OCI-LY3 (cell line): Measurements from ENCODE around the gene GRIP1.

ENCODE experiments used
- H2AFZ ChIP-seq: fragments of 200-600, 300-600 bp; shearing (Covaris generic); 2 replicates; pipeline ENCODE4 v1.6.0; 2014; ENCODE audit warnings: antibody characterized with exemption, low read depth, low read length
- H3K27ac ChIP-seq: fragments of 200-600, 300-600 bp; sonication (generic); 2 replicates; pipeline ENCODE4 v1.5.1; 2014; ENCODE audit warnings: mild to moderate bottlenecking, low read length, moderate library complexity, mixed read lengths
- H3K27me3 ChIP-seq: fragments of 200-600, 300-600 bp; sonication (generic); 2 replicates; pipeline ENCODE4 v1.6.1; 2014; ENCODE audit warnings: low read depth, low read length, mixed read lengths
- H3K36me3 ChIP-seq: fragments of 200-600, 300-600 bp; sonication (generic); replicated peaks from 2 replicates; pipeline ENCODE3; 2014; ENCODE audit warnings: low read depth, low read length, mixed read lengths
- H3K4me1 ChIP-seq: fragments of 300-600, 200-600 bp; sonication (generic); 2 replicates; pipeline ENCODE4 v1.6.1; 2014; ENCODE audit warnings: low read length, mixed read lengths
- H3K4me2 ChIP-seq: fragments of 200-600, 300-600 bp; sonication (generic); 2 replicates; pipeline ENCODE4 v1.6.1; 2014; ENCODE audit warnings: low read length, mixed read lengths
- H3K4me3 ChIP-seq: fragments of 300-600, 200-600 bp; sonication (generic); 2 replicates; pipeline ENCODE4 v1.5.1; 2014; ENCODE audit warnings: antibody characterized with exemption, mild to moderate bottlenecking, low read length, moderate library complexity
- H3K79me2 ChIP-seq: fragments of 300-600, 200-600 bp; shearing (Covaris generic); 2 replicates; pipeline ENCODE4 v1.6.1; 2014; ENCODE audit warnings: mild to moderate bottlenecking, low read length, mixed read lengths
- H3K9ac ChIP-seq: fragments of 300-600, 200-600 bp; shearing (Covaris generic); 2 replicates; pipeline ENCODE4 v1.6.0; 2014; ENCODE audit warnings: mild to moderate bottlenecking, low read length, moderate library complexity
- H3K9me3 ChIP-seq: fragments of 200-600, 300-600 bp; shearing (Covaris generic); 2 replicates; pipeline ENCODE4 v1.6.1; 2014; ENCODE audit warnings: low read length, mixed read lengths; ENCODE audit not compliant: insufficient read depth
- H4K20me1 ChIP-seq: fragments of 200-600, 300-600 bp; sonication (generic); 2 replicates; pipeline ENCODE4 v1.6.1; 2016; ENCODE audit warnings: low read length, mixed read lengths; ENCODE audit not compliant: insufficient read depth
- EZH2phosphoT487 ChIP-seq: fragments of 200-600 bp; shearing (Covaris generic); IDR thresholded peaks from 2 replicates; pipeline ENCODE4 v1.6.1; 2018; ENCODE audit warnings: antibody characterized with exemption, mixed run types, low read depth
- TF ChIP-seq, protein P1 (sequence below): fragments of 200-600, 300-600 bp; sonication (generic); IDR thresholded peaks from 2 replicates; pipeline ENCODE4 v1.5.1; 2014; ENCODE audit warnings: antibody characterized with exemption, low read length, low read depth

Gene GRIP1

DNA sequence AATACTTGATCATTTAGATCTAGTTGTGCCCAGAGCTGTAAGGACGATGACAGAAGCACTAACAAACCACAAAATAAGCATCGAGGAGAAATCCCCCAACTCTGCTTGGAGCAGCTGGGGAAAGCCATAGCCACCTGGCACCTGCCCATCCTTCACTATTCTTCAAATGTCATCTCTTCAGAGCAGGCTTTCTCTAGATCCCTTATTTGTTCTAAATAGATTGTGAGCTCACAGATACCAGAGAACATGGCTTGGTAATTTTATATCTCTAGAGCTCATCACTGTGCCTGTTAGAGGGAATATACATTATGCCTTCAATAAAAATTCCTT lies 50.9 kb downstream of the GRIP1 start:
- Histone ChIP-seq H4K20me1 (no peaks in the 10 kb centered on the region), H3K4me1 (peaks cover 49% of the 10 kb centered on the region), H3K79me2 (no peaks in the 10 kb centered on the region), H3K9me3 (no peaks in the 10 kb centered on the region), H3K9ac (no peak overlapping the region), H3K27ac (no peak overlapping the region), H3K27me3 (no peaks in the 10 kb centered on the region), H3K4me2 (peak overlapping the region; percentile 57), H3K36me3 (no peaks in the 10 kb centered on the region), H2AFZ (no peak overlapping the region), H3K4me3 (peak overlapping the region; percentile 18; the same call in 1 of the 2 replicates)
- no peak for TF ChIP-seq EZH2phosphoT487
- TF ChIP-seq, protein P1, sequence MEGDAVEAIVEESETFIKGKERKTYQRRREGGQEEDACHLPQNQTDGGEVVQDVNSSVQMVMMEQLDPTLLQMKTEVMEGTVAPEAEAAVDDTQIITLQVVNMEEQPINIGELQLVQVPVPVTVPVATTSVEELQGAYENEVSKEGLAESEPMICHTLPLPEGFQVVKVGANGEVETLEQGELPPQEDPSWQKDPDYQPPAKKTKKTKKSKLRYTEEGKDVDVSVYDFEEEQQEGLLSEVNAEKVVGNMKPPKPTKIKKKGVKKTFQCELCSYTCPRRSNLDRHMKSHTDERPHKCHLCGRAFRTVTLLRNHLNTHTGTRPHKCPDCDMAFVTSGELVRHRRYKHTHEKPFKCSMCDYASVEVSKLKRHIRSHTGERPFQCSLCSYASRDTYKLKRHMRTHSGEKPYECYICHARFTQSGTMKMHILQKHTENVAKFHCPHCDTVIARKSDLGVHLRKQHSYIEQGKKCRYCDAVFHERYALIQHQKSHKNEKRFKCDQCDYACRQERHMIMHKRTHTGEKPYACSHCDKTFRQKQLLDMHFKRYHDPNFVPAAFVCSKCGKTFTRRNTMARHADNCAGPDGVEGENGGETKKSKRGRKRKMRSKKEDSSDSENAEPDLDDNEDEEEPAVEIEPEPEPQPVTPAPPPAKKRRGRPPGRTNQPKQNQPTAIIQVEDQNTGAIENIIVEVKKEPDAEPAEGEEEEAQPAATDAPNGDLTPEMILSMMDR, result no peak

DNA sequence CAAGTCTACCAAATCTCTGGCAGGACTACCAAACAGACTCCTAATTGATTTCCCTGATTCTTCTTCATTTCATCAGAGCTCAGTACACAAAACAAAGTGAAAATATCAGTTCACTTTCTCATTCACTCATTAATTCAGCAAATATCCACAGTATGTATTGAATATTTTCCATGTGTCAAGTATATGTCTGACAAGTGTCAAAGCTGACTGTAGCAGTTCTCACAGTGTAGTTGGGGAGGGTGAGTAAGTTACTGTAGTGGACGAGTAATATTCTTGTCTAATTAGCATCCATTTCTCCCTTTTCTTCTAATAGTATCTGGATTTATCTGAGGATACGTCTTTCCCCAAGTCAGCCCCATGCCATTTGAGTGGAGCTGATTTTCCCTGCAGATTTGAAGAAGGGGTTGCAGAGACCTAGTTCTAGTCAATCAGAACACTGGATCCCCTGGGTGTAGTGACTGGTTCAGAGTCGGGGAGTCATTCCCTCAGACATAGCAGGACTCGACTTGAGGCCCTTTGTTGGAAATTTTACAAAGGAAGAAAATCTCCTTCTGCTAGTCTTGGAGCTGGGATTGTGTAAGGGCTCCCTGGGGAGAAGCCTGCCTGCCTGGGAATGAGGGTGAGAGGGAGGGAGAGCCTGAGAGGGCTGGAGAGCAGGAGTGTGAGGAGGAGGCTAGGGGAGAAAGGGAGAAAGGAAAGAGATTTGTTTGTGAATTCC lies 51.4 kb downstream of the GRIP1 start:
- no peak for TF ChIP-seq EZH2phosphoT487
- TF ChIP-seq, protein P1, result no peak
- peak overlapping the region; percentile 57 for H3K4me2 ChIP-seq
- no peaks in the 10 kb centered on the region for H4K20me1 ChIP-seq
- no peak overlapping the region for H2AFZ ChIP-seq
- no peak overlapping the region for H3K27ac ChIP-seq
- no peak overlapping the region for H3K4me3 ChIP-seq
- peaks cover 49% of the 10 kb centered on the region for H3K4me1 ChIP-seq
- H3K36me3 ChIP-seq, result no peaks in the 10 kb centered on the region
- no peak overlapping the region for H3K9ac ChIP-seq
- H3K9me3 ChIP-seq, result no peaks in the 10 kb centered on the region
- H3K27me3 ChIP-seq, result no peaks in the 10 kb centered on the region
- H3K79me2 ChIP-seq, result no peaks in the 10 kb centered on the region

DNA sequence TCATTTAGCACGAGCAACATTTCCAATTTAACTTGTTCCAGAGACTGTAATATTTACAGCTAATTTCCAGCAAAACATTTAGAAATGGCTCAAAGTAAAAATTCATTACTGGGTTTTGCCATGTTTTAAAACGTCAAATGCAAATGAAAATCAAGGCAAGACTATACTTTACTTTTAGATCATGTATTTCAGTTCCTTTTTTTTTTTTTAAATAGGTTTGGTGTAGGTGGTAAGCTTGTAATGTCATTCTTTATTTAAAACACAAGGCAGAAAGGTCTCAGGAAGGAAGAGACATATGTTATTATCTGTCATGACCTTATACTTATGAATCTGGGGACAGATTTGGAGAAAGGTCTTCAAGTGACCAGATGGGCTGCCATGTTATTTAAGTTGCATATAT lies 54.1 kb downstream of the GRIP1 start:
- Histone ChIP-seq H3K79me2 (no peaks in the 10 kb centered on the region), H3K27me3 (no peaks in the 10 kb centered on the region), H3K27ac (no peak overlapping the region), H4K20me1 (no peaks in the 10 kb centered on the region), H2AFZ (no peak overlapping the region), H3K4me3 (peak overlapping the region; percentile 49), H3K4me1 (peaks cover 49% of the 10 kb centered on the region), H3K36me3 (no peaks in the 10 kb centered on the region), H3K9me3 (no peaks in the 10 kb centered on the region), H3K9ac (no peak overlapping the region), H3K4me2 (peak overlapping the region; percentile 75)
- TF ChIP-seq EZH2phosphoT487, result no peak
- TF ChIP-seq, protein P1, result no peak

DNA sequence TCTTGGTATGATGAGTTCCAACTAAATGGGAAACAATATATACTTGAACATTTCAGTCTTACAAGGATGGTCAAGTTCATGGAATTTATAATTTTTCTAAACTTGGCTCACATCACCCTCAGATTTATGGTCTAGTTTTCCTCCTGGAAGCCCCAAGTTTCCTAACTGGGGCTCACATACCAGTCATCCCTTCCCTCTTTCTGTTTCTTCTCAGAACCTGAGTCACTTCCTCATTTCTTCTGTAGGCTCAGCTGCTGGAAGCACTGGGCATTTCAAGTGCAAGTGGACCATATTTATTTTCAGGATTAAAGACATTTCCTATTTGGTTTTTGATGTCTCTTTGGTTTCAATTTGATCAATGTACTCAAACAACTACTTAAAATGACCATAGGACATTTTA lies 55.4 kb downstream of the GRIP1 start:
- Histone ChIP-seq H2AFZ (no peak overlapping the region), H3K9ac (no peak overlapping the region), H3K27me3 (no peaks in the 10 kb centered on the region), H3K79me2 (no peaks in the 10 kb centered on the region), H3K4me2 (no peak overlapping the region), H3K27ac (no peak overlapping the region), H4K20me1 (no peaks in the 10 kb centered on the region), H3K36me3 (no peaks in the 10 kb centered on the region), H3K4me3 (no peak overlapping the region), H3K4me1 (peaks cover 41% of the 10 kb centered on the region), H3K9me3 (no peaks in the 10 kb centered on the region)
- TF ChIP-seq, protein P1, result no peak
- TF ChIP-seq EZH2phosphoT487, result no peak
